C1 segment of cervical spinal cord (tissue), 14 donors: ENCODE data around the gene C1QTNF2.

Source experiments
- DNase-seq, 14 donors: peaks; one replicate each; lab custom pipeline; 2025; lab: John Stamatoyannopoulos, UW

Gene C1QTNF2, protein sequence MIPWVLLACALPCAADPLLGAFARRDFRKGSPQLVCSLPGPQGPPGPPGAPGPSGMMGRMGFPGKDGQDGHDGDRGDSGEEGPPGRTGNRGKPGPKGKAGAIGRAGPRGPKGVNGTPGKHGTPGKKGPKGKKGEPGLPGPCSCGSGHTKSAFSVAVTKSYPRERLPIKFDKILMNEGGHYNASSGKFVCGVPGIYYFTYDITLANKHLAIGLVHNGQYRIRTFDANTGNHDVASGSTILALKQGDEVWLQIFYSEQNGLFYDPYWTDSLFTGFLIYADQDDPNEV

DNA sequence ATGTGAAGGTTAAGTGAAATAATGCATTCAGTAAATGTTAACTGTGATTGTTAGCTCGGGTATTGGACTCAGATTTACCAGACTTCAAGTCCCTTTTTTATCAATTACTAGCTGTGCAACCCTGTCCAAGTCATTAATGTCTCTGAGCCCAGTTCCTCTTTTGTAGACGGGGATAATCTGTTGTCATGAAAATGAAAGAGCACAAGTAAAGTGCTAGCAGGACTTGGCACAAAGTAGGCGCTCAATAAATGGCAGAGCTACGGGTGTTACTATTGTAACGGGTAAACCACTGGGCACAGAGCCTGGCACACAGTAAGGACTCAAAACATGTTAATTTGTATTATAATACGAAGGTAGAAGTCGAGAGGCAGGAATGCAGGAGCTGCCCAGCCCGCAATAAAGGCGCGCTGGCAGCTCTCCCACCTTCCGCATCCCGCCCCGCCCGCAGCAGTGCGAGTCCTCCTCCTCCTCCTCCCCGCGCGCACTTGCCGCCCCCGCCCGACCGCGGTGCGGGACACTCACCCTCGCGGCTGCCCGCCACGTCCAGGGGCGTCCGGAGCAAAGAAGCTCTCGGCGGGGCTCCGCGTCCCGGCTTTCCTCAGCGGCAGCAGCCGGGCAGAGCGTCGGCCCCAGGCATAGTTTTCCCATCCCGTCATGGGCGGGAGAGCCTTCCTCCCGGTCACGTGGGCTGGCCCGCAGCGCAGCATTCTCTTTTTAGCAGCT, at the start of gene C1QTNF2:
Gene C1QTNF2 (minus strand): TSS at position 637 of the 723 bp plus-strand sequence. CDS start 15,615 bp downstream, outside the sequence.
- DNase-seq: peak in 5 of 14 donors; percentile 12 to 79 (median 20)

DNA sequence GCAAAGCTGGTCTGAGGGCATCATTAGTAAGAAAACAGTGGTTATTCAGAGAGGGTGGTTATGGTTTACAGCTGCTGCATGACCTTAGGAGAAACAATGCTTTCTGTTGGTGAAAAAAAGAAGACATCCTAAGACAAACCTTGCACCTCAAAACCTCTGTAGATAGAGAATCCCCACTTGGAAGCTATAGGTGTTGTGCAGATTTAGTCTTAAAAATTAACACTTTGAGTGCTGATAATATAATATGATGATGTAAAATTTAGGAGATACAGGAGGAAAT, 49.8 kb upstream of the C1QTNF2 start:
- DNase-seq: no peak

DNA sequence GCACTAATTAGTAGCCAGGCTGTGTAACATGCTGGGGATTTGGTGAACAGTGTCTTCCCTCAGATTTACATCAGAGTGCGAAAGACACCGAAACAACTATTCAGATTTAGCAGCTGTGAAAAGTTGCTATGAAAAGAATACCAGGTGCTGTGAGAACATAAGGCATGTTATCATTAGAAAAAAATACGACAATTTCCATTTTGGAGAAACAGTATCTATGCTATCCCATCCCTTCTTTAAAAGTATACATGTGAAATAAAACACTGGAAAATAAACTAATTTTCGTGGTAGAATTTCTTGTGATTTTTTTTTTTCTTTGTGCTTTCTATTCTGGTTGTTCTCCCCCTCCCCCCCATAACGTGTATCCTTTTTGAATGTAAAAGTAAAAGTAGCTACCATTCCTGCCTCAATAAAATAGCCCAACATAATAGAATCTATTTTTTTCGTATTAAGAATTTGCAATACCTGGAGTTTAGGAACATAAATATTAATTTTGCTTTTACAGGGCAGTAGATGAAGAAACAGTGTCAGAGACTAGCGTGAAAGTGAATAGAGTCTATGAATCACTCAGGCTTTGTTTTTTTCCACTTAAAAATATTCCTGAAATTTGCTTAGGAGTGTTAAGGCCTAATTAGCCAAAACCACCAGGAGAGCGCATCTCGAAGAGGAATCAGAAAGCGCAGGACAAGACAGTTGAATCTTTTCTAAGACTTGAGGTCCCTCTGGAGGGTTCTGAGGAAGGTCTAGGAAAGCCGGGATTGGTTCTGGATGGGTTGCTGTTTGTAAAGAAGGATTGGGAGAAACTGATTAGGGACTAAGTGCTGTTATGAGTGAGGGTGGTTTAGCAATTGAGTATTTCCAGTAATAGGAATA, 49.3 kb upstream of the C1QTNF2 start:
- no peak for DNase-seq

DNA sequence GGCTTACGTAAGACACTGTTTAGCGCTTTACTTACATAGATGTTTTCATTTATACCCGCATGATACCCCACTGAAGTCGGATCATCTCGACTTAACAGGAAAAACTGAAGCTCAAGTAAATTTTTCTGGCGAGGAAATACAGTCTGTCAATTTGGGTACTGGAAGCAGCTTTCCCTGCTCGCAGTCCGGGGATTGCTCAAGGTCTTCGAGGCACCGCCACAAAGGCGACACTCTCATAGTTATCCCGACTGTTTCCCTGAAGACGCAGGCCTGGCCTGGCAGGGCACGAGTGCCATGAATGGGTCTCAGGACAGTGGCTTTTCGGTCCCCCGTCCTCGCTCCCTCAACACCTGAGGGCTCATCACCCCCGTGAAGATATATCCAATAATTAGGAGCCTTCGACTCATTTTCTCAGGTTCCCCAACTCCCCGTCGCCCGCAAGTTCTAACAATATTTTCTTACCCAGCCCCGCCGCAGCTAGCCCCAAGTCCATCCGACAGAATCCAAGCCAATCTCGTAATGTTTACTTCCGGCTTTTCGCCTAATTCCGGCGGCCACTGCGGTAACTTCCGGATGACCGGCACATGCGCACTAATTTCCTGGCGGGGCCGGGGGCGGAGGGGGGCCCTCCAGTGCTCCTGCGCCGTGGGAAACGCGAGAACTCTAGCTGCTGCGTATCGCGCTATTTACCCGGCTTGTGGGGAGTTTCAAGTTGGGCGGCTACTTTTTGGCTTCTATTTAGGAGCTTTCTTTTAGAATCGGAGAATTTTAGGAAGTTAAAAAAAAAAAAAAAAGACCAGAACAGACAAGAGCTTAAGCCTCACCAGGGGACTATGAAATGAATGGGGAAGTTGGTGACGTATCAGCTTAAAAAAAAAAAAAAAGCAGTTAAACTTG, 48.4 kb upstream of the C1QTNF2 start, which contains the start of gene SLU7:
Gene SLU7 (minus strand): TSS at position 521 of the 897 bp plus-strand sequence. CDS start 3,787 bp downstream, outside the sequence.
- DNase-seq: peak; percentile 48 to 93 (median 86)

DNA sequence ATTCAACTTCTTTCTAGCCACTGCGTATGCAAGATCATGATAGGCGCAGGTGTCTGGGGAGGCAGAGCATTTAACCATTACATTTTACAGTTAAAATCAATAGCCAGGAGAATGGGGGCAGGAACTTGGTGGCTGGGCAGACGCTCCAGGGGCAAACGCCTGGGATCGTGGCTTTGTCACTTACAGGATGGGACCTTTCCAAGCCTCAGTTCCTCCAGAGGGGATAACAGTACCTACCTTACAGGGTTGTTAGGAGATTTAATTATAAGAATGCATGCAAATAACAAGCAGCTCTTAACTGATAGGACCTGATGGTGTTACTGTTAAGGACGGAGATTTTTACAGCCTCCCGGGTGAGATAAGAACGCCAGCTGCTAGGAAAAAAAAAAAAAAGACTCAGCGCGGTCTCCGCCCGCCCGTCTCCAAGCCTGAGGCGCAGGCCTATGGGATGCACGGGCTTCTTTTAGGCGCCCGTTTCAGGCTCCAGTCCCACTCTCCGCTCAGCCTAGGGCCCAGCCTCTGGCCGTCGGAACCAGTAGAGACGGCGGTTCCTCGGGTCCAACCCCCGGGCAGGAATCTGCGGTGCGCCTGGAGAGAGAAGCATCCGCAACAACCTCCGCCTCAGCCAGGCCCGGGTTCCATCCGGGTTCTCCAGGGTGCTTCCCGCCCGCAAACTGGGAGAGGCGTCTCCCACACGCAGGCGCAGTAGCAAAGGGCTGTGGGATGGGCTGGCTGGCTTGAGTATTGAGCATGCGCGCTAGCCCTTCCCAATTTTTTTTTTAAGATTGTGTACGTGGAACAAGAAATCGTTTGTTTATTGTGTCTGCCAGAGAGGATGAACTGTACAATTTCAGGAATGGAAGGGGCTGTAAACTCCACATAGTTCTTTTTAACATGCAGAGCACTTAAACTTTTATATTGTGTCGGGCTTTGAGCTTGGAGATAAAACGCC, 29.3 kb upstream of the C1QTNF2 start, which contains the start of gene FAM200C:
Gene FAM200C (minus strand): TSS at position 653 of the 952 bp plus-strand sequence. CDS start 4,564 bp downstream, outside the sequence.
- DNase-seq: peak; percentile 51 to 93 (median 89)

DNA sequence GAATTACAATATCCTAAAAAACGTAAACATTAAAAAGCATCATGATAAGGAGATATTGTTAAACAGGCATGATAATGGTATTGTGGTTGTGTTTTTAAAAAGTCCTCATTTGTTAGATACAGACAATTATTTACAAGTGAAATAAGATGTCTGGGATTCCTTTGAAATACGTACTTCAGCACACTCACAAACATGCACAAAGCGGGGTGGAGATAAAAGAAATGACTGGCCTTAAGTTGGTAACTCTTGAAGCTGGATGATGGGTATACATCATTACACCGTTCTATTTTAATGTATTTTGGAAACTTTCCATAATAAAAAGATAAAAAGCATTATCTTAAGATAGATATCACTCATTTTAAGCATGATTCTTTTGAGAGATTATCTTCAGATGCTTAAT, 28.4 kb upstream of the C1QTNF2 start:
- no peak for DNase-seq

DNA sequence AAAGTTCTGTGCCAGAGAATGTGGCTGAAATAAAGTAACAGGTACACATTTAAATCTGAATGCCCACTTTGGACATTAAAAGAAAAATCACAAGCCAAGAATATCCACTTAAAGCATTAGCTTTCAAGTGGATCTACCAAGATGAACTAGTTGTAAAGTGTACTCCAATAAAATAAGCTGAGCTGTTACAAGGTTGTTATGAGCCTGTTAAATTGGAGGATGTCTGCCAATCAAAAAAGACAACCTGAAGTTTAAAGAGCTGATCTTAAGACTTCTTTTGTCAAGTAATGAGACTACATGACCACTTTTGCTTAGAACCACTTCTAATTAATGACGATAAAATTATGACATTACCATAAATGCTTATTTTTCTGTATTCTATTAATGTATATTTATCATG, 27.1 kb upstream of the C1QTNF2 start:
- DNase-seq: no peak

DNA sequence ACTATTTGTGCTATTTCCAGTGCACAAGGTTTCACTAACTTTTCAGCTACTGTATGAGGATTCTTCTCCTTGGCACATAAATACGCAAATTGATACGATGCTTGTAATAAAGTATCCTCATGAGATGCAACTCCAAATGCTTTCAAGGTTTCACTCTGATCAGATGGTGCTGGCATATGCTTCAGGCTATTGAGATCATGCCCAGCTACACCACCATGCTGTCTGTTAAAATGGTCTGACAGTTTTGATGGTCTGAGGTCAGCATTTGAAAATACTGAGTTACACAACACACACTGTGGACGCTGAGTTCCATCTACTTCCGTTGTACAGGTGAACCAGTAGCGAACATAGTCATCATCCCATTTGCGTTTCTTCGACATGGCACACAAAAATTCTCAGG, 24.7 kb upstream of the C1QTNF2 start:
- DNase-seq: peak in 1 of 14 donors; percentile 51

DNA sequence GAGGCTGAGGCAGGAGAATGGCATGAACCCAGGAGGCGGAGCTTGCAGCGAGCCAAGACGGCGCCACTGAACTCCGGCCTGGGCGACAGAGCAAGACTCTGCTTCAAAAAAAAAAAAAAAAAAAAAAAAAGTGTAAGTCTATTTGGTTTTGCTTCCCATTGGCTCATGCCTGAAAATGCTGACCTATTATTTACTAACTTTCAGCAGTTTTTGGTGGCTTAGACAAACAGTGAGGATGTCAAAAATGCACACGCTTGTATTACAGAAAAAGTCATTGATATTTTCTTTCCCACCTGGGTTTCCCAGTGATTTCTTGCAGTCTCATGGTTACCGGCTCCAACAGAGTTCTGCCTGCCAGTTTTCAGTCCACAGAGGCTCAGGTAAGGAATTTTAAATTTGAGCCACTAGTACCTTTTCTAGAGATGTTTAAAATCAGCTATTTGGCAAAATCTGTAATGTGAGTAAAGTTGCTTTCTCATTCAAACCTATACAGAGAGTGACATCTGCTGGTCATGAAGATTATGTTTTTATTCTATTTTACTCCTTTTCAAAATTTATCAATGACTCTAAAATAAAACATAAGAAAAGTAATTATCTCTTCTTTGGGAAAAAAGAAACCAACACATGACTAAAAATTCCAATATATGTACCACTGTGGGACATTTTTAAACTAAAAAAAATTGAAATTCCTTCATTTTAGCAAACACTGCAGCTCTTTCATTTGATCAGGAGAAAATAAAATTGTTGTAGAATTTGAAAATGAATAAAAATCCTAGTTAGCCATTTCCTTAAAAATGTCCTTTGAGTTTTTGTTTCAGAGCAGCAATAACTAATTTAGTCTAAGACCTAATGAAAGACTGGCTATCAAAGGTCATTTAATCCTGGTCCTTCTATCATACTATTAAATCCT, 20.6 kb upstream of the C1QTNF2 start:
- peak in 1 of 14 donors; percentile 24 for DNase-seq

DNA sequence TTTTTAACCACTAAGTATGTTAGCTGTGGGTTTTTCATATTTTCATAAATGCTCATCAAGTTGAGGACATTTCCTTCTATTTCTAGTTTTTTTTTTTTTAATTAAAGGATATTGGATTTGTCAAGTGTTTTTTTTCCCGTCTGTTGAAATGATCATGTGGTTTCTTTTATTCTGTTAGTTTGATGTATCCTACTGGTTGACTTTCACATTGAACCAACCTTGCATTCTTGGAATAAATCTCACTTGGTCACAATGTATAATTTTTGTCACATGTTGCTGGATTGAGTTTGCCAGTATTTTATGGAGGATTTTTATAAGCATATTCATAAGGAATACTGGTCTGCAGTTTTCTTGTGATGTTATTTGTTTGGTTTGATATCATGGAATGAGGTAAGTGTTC, 17.0 kb upstream of the C1QTNF2 start:
- no peak for DNase-seq

DNA sequence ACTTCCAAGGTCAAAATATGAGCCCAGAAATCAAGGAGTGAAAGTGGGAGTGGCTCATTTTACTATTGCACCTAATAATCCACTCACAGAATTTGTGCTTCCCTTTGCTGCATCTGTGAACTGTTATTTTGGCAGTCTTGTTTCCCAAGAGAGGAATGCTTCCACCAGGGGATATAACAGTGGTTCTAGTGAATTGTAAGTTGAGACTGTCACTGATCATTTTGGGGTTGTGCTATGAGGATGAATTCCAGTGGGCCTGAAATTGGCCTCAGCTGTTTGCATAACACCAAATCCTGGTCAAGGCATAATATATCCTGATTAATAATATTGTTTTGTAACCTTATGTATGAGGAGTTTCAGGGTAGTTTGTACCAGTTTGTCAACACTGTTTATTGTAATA, 15.1 kb upstream of the C1QTNF2 start:
- no peak for DNase-seq

DNA sequence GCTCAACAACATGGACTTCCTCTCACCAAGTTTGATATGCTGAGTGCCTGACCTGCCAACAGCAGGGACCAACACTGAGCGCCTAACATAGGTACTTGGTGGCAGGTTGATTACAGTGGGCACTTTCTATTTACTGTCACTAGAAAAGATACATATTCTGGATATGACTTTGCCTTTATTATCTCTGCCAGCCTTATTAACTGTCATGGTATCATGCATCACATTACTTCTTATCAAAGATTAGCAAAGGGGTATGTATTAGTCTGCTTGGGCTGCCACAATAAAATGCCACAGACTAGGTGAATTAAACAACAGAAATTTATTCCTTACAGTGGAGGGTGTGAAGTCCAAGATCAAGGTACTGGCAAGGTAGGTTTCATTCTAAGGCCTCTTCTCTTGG, 14.3 kb upstream of the C1QTNF2 start:
- no peak for DNase-seq

DNA sequence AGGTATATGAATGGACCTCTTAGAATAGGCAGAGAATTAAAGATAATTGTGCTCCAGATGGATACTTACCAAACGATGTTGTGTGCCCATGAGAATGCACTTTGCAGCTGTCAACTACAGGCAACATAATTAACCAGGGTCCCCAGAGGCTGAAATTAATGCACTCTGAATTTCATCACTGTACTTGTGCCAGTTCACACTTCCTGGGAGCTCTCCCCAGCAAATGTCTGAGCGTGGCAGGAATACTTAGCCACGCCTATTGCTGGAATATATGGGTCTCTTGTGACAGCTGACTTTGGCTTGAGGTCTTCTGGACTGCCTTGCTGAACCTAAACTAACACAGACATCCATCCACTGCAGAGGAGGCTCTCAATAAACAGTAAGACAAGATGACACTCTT, 11.9 kb upstream of the C1QTNF2 start:
- no peak for DNase-seq

DNA sequence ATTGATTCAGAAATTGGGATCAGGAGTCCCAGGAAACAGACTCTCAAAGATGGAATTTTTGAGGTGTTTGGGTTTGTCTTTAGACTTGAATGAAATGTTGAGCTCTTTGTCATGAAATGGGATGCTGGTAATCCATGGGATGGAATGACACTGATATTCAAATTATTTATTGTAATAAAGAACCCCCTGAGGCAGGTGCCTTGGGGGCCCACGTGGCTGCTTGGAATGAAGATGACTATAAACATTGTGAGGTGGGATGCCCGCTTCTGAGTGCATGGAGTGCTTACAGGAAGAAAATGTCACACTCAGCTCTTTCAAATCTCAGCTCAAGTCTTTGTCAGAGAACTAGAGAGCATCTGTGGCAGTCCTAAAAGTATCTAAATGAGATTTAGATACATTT, 9.6 kb upstream of the C1QTNF2 start:
- DNase-seq: no peak

DNA sequence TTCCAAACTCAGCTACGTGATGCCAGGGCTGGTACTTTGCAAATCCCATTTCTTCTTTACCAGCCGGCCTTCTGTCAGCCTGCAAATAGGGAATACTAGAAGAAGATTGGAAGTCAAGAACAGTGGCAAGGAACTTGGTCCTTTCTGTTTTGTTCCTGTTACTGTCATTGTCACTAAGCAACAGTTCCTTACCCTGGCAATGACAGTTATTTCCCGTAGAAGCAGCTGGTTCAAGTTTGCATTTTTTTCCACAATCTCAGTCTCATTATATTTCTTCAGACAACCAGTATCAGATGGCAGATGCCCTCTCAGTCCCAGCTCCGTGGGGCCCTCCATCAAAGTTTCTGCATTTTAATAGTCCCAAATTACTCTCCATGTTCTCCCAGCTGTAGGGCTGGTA, 9.1 kb upstream of the C1QTNF2 start:
- no peak for DNase-seq

DNA sequence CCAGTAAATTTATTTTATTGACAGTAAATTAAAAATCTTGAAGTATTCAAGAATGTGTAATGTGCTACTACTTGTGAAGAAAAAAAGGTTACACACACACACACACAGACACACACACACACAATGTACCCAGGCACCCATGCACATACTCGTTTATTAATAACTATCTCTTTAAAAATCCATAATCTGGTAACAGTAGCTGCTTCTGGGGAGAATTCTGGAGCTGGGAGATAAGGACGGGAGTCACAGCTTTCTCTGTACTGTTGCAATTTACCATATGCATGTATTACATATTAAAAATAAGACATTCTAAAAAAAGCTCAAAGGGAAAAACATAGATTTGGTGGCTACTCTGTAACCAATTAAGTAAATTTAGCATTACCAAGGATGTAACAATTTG, 7.9 kb upstream of the C1QTNF2 start:
- no peak for DNase-seq

DNA sequence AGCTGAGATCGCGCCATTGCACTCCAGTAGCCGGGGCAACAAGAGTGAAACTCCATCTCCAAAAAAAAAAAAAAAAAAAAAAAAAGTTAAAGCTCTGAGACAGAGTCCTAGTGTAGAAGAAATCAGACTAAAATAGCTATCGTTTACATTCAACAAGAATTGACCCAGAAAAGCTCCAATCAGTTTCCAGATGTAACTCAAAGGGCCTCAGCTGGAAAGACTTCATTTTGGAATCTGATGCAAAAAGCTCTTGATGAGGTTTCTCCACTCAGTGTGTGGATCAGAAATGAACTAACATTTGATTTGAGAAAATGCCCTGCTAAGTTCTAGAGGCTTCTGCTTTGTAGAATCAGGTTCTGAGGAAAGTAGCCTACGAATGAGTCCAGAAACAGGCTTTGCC, 7.2 kb upstream of the C1QTNF2 start:
- no peak for DNase-seq

DNA sequence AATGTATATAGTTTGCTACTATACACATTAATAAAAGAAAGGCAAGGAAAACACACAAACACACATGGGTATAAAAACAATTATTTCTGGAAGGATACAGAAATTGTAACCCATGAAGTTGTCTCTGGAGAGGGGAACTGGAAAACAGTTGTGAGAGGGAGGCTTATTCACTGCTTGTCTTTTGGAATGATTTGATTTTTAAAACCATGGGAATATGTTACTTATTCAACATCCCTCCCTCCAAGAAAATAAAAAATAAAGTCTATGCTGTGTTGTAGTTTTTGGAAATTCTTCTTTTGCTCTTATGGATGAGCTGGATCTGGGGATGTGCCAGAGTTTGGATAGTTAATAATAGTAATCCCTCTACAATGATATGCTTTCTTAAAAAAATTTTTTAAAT, 6.0 kb upstream of the C1QTNF2 start:
- no peak for DNase-seq

DNA sequence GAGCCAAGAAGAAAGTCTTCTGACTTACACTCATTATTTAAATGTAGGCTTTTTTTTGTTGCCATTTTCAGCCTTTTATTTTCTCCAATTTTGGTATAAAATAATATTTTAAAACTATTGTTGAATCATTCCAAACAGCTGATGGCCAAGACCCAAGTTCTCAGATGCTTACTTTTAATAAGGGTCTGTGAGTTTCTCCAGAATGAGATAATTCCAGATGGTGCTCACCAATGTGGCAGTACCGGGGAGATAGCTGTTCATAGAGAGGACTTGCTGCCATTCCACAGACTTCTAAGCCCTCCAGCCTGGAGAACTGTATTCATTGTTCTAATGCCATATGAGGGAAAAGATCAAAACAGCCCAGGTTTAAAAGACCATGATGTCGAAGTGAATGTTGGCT, 5.3 kb upstream of the C1QTNF2 start:
- no peak for DNase-seq
